Neuronal stem cell (in vitro differentiated cells): ENCODE measurements around the gene WFDC11.
"Not testable (repeated sequence)": the region's sequence is repeated elsewhere in the genome, so short reads cannot be mapped to it uniquely, and the experiment has no call there.

Experiments used
- DNase-seq: peaks from one replicate; pipeline ENCODE4 v3.0.0-alpha.2; 2013; ENCODE audit warnings: low spot score
- H2AFZ ChIP-seq: one replicate; pipeline ENCODE4 v1.6.1; 2013; ENCODE audit warnings: mild to moderate bottlenecking, low read length, inconsistent platforms
- H2AK5ac ChIP-seq: 2 replicates; pipeline ENCODE4 v1.6.1; 2013; ENCODE audit warnings: low read depth, mild to moderate bottlenecking, inconsistent platforms, low read length, moderate library complexity, mixed read lengths
- H2BK120ac ChIP-seq: 2 replicates; pipeline ENCODE4 v1.6.1; 2013; ENCODE audit warnings: low read depth, mild to moderate bottlenecking, inconsistent platforms, low read length, moderate library complexity, mixed read lengths
- H2BK12ac ChIP-seq: one replicate; pipeline ENCODE4 v1.6.1; 2013; ENCODE audit warnings: low read length, inconsistent platforms
- H2BK15ac ChIP-seq: 2 replicates; pipeline ENCODE4 v1.6.1; 2013; ENCODE audit warnings: mild to moderate bottlenecking, low read length, inconsistent platforms, mixed read lengths
- H2BK5ac ChIP-seq: one replicate; pipeline ENCODE4 v1.6.1; 2013; ENCODE audit warnings: inconsistent platforms, mild to moderate bottlenecking, low read length, moderate library complexity
- H3K14ac ChIP-seq: one replicate; pipeline ENCODE4 v1.6.1; 2013; ENCODE audit warnings: low read length, inconsistent platforms
- H3K18ac ChIP-seq: 2 replicates; pipeline ENCODE4 v1.6.1; 2013; ENCODE audit warnings: low read length, inconsistent platforms
- H3K23ac ChIP-seq: 2 replicates; pipeline ENCODE4 v1.6.1; 2013; ENCODE audit warnings: low read depth, mild to moderate bottlenecking, mixed read lengths, low read length, inconsistent platforms; ENCODE audit not compliant: poor library complexity
- H3K27ac ChIP-seq: replicated peaks from 3 replicates; pipeline ENCODE4 v1.5.1; 2013; ENCODE audit warnings: low read length, inconsistent platforms
- H3K27me3 ChIP-seq, 3 experiments: 2 replicates each; pipeline ENCODE4 v1.6.1; 2013; ENCODE audit warnings: low read length in 3 of 3, mild to moderate bottlenecking in 2 of 3, inconsistent platforms in 1 of 3, low read depth in 1 of 3, mixed read lengths in 1 of 3, moderate library complexity in 1 of 3; ENCODE audit not compliant: control insufficient read depth in 3 of 3, insufficient read depth in 3 of 3
- H3K36me3 ChIP-seq, 2 donors: replicated peaks in 1 of 2; 2 replicates each; pipeline ENCODE4 v1.6.1; 2013; ENCODE audit warnings: low read length in 2 of 2; ENCODE audit not compliant: control insufficient read depth in 2 of 2, insufficient read depth in 2 of 2
- H3K4ac ChIP-seq: 2 replicates; pipeline ENCODE4 v1.6.1; 2013; ENCODE audit warnings: inconsistent platforms, mild to moderate bottlenecking, low read length, moderate library complexity
- H3K4me1 ChIP-seq, 2 donors: 1 replicate in 1 of 2; 2 replicates in 1 of 2; pipeline ENCODE4 v1.6.1; 2013; ENCODE audit warnings: low read length in 2 of 2, low read depth in 1 of 2; ENCODE audit not compliant: control insufficient read depth in 2 of 2, insufficient read depth in 1 of 2
- H3K4me2 ChIP-seq: one replicate; pipeline ENCODE4 v1.6.1; 2013; ENCODE audit warnings: mild to moderate bottlenecking, low read length, inconsistent platforms; ENCODE audit not compliant: insufficient read depth, poor library complexity, severe bottlenecking
- H3K4me3 ChIP-seq, 2 donors: 2 replicates each; pipeline ENCODE4 v1.5.1; 2013; ENCODE audit warnings: low read length in 2 of 2, mild to moderate bottlenecking in 2 of 2, inconsistent platforms in 1 of 2, moderate library complexity in 1 of 2
- H3K79me1 ChIP-seq: one replicate; pipeline ENCODE4 v1.6.1; 2013; ENCODE audit warnings: low read depth, mild to moderate bottlenecking, inconsistent platforms, low read length, moderate library complexity
- H3K9ac ChIP-seq: one replicate; pipeline ENCODE4 v1.6.1; 2013; ENCODE audit warnings: mild to moderate bottlenecking, low read depth, low read length, inconsistent platforms; ENCODE audit not compliant: poor library complexity
- H3K9me3 ChIP-seq, 2 donors: replicated peaks in 1 of 2; 2 replicates each; pipeline versions ENCODE3 to v1.6.1; 2013; ENCODE audit warnings: low read length in 2 of 2, mild to moderate bottlenecking in 2 of 2, inconsistent platforms in 1 of 2, low read depth in 1 of 2, mixed read lengths in 1 of 2, moderate library complexity in 1 of 2; ENCODE audit not compliant: control insufficient read depth in 2 of 2, insufficient read depth in 1 of 2
- H4K8ac ChIP-seq: one replicate; pipeline ENCODE4 v1.6.1; 2013; ENCODE audit warnings: low read depth, mild to moderate bottlenecking, inconsistent platforms, low read length, moderate library complexity
- H4K91ac ChIP-seq: one replicate; pipeline ENCODE4 v1.6.1; 2013; ENCODE audit warnings: low read length, low read depth, mild to moderate bottlenecking, inconsistent platforms; ENCODE audit not compliant: poor library complexity
- WGBS, 2 donors: extraction: QIAGEN DNeasy Blood & Tissue Kit; methylation state at CpG; one replicate each; pipeline ENCODE4 v1.1.7; 2013; ENCODE audit warnings: missing lambda C conversion rate in 2 of 2, mixed read lengths in 1 of 2; ENCODE audit not compliant: insufficient read length in 2 of 2, insufficient replicate concordance in 1 of 2; ENCODE audit errors: extremely low coverage in 2 of 2; 5-methylcytosine and 5-hydroxymethylcytosine counted together

The WFDC11 gene

GRCh38 chr20:45649312-45649863, 20.7 kb downstream of the WFDC11 start:
- no peaks in the 10 kb centered on the region for H3K79me1 ChIP-seq
- H3K4ac ChIP-seq = no peak overlapping the region
- peaks cover 0 to 9% of the 10 kb centered on the region in 2 donors for H3K9me3 ChIP-seq
- H4K8ac ChIP-seq = no peak overlapping the region
- H2BK15ac ChIP-seq = no peak overlapping the region
- no peak overlapping the region for H3K4me3 ChIP-seq
- H3K18ac ChIP-seq = no peak overlapping the region
- no peak overlapping the region for H2BK5ac ChIP-seq
- no peak overlapping the region for H3K23ac ChIP-seq
- no peak overlapping the region for H2AK5ac ChIP-seq
- H3K36me3 ChIP-seq = no peaks in the 10 kb centered on the region
- no peak overlapping the region for H2BK12ac ChIP-seq
- H2BK120ac ChIP-seq = no peak overlapping the region
- no peaks in the 10 kb centered on the region for H3K27me3 ChIP-seq
- no CpG with 5 or more reads among the region's 6 CpGs for WGBS, 2 donors
- H4K91ac ChIP-seq = no peak overlapping the region
- H3K14ac ChIP-seq = no peak overlapping the region
- no peak overlapping the region for H3K9ac ChIP-seq
- H3K4me1 ChIP-seq = no peaks in the 10 kb centered on the region
- no peak overlapping the region for H3K27ac ChIP-seq
- no peak overlapping the region for H3K4me2 ChIP-seq
- H2AFZ ChIP-seq = no peak overlapping the region
- no peak for DNase-seq

GRCh38 chr20:45647441-45648050, 22.5 kb downstream of the WFDC11 start:
- Histone ChIP-seq H3K36me3 (no peaks in the 10 kb centered on the region), H2BK12ac (no peak overlapping the region), H3K4me2 (no peak overlapping the region), H3K4me3 (no peak overlapping the region), H3K18ac (no peak overlapping the region), H2BK5ac (no peak overlapping the region), H3K14ac (peak overlapping the region; percentile 9), H3K4me1 (no peaks in the 10 kb centered on the region), H2BK15ac (no peak overlapping the region), H2BK120ac (no peak overlapping the region), H3K23ac (no peak overlapping the region), H4K8ac (no peak overlapping the region), H3K79me1 (no peaks in the 10 kb centered on the region), H3K9ac (no peak overlapping the region), H3K4ac (no peak overlapping the region), H3K9me3 (peaks cover 0 to 9% of the 10 kb centered on the region in 2 donors), H2AFZ (no peak overlapping the region), H4K91ac (no peak overlapping the region), H2AK5ac (peak overlapping the region; percentile 52), H3K27ac (no peak overlapping the region), H3K27me3 (no peaks in the 10 kb centered on the region)
- no CpG with 5 or more reads among the region's 1 CpG for WGBS, 2 donors
- DNase-seq = no peak

- Histone ChIP-seq H2BK120ac (no peak overlapping the region), H3K9me3 (peaks cover 0 to 9% of the 10 kb centered on the region in 2 donors), H3K4me1 (no peaks in the 10 kb centered on the region), H2BK15ac (no peak overlapping the region), H3K36me3 (no peaks in the 10 kb centered on the region), H3K27ac (no peak overlapping the region), H2AFZ (no peak overlapping the region), H3K79me1 (no peaks in the 10 kb centered on the region), H2BK12ac (peak overlapping the region; percentile 30), H3K27me3 (no peaks in the 10 kb centered on the region), H3K4ac (no peak overlapping the region), H3K4me3 (no peak overlapping the region), H2AK5ac (peak overlapping the region; percentile 21), H4K91ac (no peak overlapping the region), H3K23ac (no peak overlapping the region), H3K9ac (no peak overlapping the region), H3K14ac (peak overlapping the region; percentile 56), H4K8ac (no peak overlapping the region), H3K18ac (peak overlapping the region; percentile 11), H3K4me2 (no peak overlapping the region), H2BK5ac (no peak overlapping the region)
- no peak for DNase-seq
- no CpG with 5 or more reads among the region's 3 CpGs for WGBS, 2 donors
Observed at GRCh38 chr20:45646875-45647274, 23.2 kb downstream of the WFDC11 start.

- not testable (repeated sequence) for H3K23ac ChIP-seq
Observed at GRCh38 chr20:45645869-45646268, 24.2 kb downstream of the WFDC11 start.

More at GRCh38 chr20:45645869-45646268, 24.2 kb downstream of the WFDC11 start:
- H3K79me1 ChIP-seq, H3K36me3 ChIP-seq, H3K18ac ChIP-seq, H3K9me3 ChIP-seq, H3K14ac ChIP-seq, H3K4ac ChIP-seq, H3K27me3 ChIP-seq, H2BK5ac ChIP-seq, H2AK5ac ChIP-seq, H2BK120ac ChIP-seq, DNase-seq, H3K4me1 ChIP-seq, H2BK12ac ChIP-seq, H2AFZ ChIP-seq, H4K8ac ChIP-seq, H3K9ac ChIP-seq, H4K91ac ChIP-seq, H3K4me3 ChIP-seq, H3K27ac ChIP-seq, H2BK15ac ChIP-seq, H3K4me2 ChIP-seq: not testable (repeated sequence)
- WGBS, 2 donors = no CpG with 5 or more reads among the region's 28 CpGs
